Right lobe of liver (tissue), 6 donors: ENCODE measurements around the gene DDX39A. TPM values are rescaled to one million over a fixed set of nuclear protein-coding genes. Genes with fewer than 3 reads are reported as not detected.
"Not testable (repeated sequence)": the region's sequence is repeated elsewhere in the genome, so short reads cannot be mapped to it uniquely, and the experiment has no call there.

ENCODE experiments used
- ATAC-seq, 4 donors: fragments of 200-7000 bp; cut with Tn5 transposase; one replicate each; pipeline ENCODE4 v1.9.1; 2020; ENCODE audit warnings: mild to moderate bottlenecking in 4 of 4, moderate library complexity in 4 of 4
- DNase-seq, 3 donors: peaks; one replicate each; pipeline ENCODE4 v3.0.0-alpha.2; 2020
- H3K27ac ChIP-seq, 3 donors: fragments of 200-600 bp; one replicate each; pipeline ENCODE4 v1.8.0; 2022
- H3K27me3 ChIP-seq, 2 donors: fragments of 200-600 bp; one replicate each; pipeline ENCODE4 v1.8.0; 2022
- H3K36me3 ChIP-seq, 4 donors: fragments of 200-600 bp; sonication (generic) in 1 of 4; one replicate each; pipeline versions ENCODE4 v1.5.1 to v1.8.0; 2017 to 2022; ENCODE audit warnings: control low read depth in 1 of 4
- H3K4me1 ChIP-seq, 4 donors: fragments of 200-600 bp; sonication (generic) in 1 of 4; one replicate each; pipeline versions ENCODE4 v1.5.1 to v1.8.0; 2017 to 2022; ENCODE audit warnings: control low read depth in 1 of 4
- H3K4me3 ChIP-seq, 3 donors: fragments of 200-600 bp; one replicate each; pipeline ENCODE4 v1.8.0; 2022
- H3K9me3 ChIP-seq, 4 donors: fragments of 200-600 bp; sonication (generic) in 1 of 4; one replicate each; pipeline versions ENCODE4 v1.5.1 to v1.8.0; 2017 to 2022; ENCODE audit warnings: control low read depth in 1 of 4
- CTCF ChIP-seq, 4 donors: fragments of 200-600 bp in 3 of 4; fragments of 450-650 bp in 1 of 4; IDR thresholded peaks; one replicate each; pipeline versions ENCODE4 v1.5.1 to v1.8.0; 2016 to 2022; ENCODE audit warnings: antibody characterized with exemption in 4 of 4, mild to moderate bottlenecking in 2 of 4
- POLR2A ChIP-seq: fragments of 450-650 bp; IDR thresholded peaks from one replicate; pipeline ENCODE4 v1.6.1; 2017; ENCODE audit warnings: antibody characterized with exemption, mild to moderate bottlenecking
- WGBS: methylation state at CpG from one replicate; pipeline ENCODE4 v1.1.6; 2018; ENCODE audit warnings: low coverage, low lambda C conversion rate; ENCODE audit not compliant: insufficient coverage; ENCODE audit errors: missing lambda C conversion rate; 5-methylcytosine and 5-hydroxymethylcytosine counted together
- intact Hi-C, 2 donors: fragments of 100-400 bp; cut with DNase I; formaldehyde crosslinking; loops; one replicate each; pipeline versions ENCODE4 v1.11.2 to v1.14.1; 2022
- total RNA-seq, 6 experiments: library from RNA; depleted of rRNA in 2 of 6; stranded (reverse); fragments of >200 nt in 2 of 6; fragmentation: NEBNext Ultra II Directional in 3 of 6; extraction: Animal tissue kit (Norgen Biotek cat#: 25700) in 3 of 6; gene quantifications; one replicate each; pipeline versions ENCODE4 v1.1.0 to v1.2.4, GENCODE V29; 2016 to 2023
- donor health status: DM: no; HTN: yes; CAD: no.
- donor health status: DM: no; HTN: no; CAD: no.
- donor health status: DM: no; HTN: no; CAD: no.
- donor health status: DM: no; HTN: yes; CAD: no.
- donor health status: DM: no; HTN: yes; CAD: no.

DDX39A gene
- total RNA-seq, 6 experiments from 2014 or later: 12.9 to 34.5 (median 24.6) TPM

DNA sequence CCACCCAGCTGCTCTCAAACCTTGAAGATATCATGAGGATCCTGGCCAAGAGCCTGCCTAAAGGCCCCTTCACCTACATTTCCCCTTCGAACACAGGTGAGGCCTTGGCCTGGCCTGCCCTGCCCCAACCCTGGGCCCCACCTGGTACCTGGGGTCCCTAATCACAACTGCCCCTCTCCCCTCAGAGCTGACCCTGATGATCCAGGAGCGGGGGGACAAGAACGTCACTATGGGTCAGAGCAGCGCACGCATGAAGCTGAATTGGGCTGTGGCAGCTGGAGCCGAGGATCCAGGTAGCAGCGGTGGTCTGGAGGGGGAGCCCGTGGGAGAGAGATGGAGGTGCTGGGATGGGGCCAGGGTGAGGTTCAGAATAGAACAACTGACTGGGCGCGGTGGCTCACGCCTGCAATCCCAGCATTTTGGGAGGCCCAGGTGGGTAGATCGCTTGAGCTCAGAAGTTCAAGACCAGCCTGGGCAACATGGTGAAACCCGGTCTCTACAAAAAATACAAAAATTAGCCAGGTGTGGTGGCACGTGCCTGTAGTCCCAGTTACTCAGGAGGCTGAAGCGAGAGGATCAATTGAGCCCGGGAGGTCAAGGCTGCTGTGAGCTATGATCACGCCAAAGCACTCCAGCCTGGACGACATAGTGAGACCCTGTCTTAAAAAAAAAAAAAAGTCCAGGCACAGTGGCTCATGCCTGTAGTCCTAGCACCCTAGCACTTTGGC lies 17.5 kb downstream of the DDX39A start:
- TF ChIP-seq CTCF (IDR thresholded peaks at IDR 0.05) (no peak), POLR2A (no peak)
- DNase-seq: no peak
- H3K4me3 ChIP-seq: no peak overlapping the region
- intact Hi-C loops: no loop called here
- 87% methylated on average over 3 of the region's 18 CpGs for WGBS
- no peak overlapping the region for H3K27ac ChIP-seq
- H3K9me3 ChIP-seq: no peaks in the 10 kb centered on the region
- H3K4me1 ChIP-seq: peaks cover 0 to 3% (median 0%) of the 10 kb centered on the region in 4 donors
- no peaks in the 10 kb centered on the region for H3K27me3 ChIP-seq
- ATAC-seq: no peak
- H3K36me3 ChIP-seq: peaks cover 0 to 18% (median 0%) of the 10 kb centered on the region in 4 donors

- Histone ChIP-seq H3K4me1 (no peaks in the 10 kb centered on the region), H3K27ac (no peak overlapping the region), H3K27me3 (no peaks in the 10 kb centered on the region), H3K9me3 (no peaks in the 10 kb centered on the region), H3K4me3 (no peak overlapping the region), H3K36me3 (peaks cover 0 to 14% (median 0%) of the 10 kb centered on the region in 4 donors)
- intact Hi-C loops: no loop called here
- ATAC-seq (no peak), DNase-seq (no peak)
- TF ChIP-seq CTCF (IDR thresholded peaks at IDR 0.05) (no peak), POLR2A (no peak)
- 70% methylated on average over 8 of the region's 11 CpGs for WGBS
These were observed 18.1 kb downstream of the DDX39A start for GRCh38 chr19:14400951-14401431.

DNA sequence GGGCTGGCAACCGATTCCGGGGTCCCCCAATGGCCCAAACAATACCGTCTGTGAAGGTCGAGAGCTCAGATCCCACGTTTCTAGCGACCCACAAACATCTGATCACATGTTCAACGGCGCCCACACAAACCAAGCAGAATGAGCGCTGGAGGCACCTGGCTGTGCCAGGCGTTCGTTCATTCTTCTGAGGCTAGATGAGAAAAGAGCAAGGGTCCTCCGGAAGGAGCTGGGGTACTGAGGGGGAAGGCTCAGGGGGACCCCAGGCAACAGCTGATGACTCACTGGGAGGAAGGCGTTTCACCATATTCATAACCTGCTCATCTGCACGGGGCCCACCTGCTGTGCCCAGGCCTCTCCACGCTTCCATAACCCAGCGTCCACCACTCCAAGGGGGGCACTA lies 22.0 kb downstream of the DDX39A start:
- H3K9me3 ChIP-seq, intact Hi-C loops, ATAC-seq, H3K27ac ChIP-seq, H3K4me1 ChIP-seq, H3K4me3 ChIP-seq, DNase-seq, H3K27me3 ChIP-seq: not testable (repeated sequence)
- H3K36me3 ChIP-seq: peaks cover 0 to 11% (median 0%) of the 10 kb centered on the region in 4 donors
- 72% methylated on average over 9 of the region's 16 CpGs for WGBS

DNA sequence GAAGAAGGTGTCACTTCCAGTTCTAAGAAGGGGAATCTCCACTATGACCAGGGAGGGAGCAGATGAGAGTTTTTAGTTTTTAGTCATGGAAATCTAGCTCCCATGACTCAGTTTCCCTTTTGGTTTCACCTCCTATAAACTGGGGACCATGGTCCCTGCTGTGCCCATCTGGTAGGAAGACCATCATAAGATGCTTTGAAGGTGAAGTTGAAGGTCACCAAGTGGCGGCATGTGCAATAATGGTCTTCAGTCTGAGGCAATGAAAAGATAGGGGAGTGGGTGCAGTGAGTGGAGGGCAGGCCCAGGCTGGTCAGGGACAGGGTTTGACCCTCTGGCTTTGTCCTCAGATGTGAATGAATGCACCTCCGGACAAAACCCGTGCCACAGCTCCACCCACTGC lies 22.4 kb downstream of the DDX39A start:
- peaks cover 0 to 12% (median 0%) of the 10 kb centered on the region in 4 donors for H3K36me3 ChIP-seq
- no CpG with 5 or more reads among the region's 3 CpGs for WGBS
- DNase-seq, H3K9me3 ChIP-seq, H3K4me1 ChIP-seq, intact Hi-C loops, H3K27ac ChIP-seq, ATAC-seq, H3K27me3 ChIP-seq, H3K4me3 ChIP-seq: not testable (repeated sequence)

- H3K27ac ChIP-seq: no peak overlapping the region
- intact Hi-C loops: no loop called here
- TF ChIP-seq CTCF (IDR thresholded peaks at IDR 0.05) (no peak), POLR2A (no peak)
- H3K9me3 ChIP-seq: no peaks in the 10 kb centered on the region
- ATAC-seq (peak in 2 of 4 donors; percentile 25 to 27), DNase-seq (no peak)
- H3K27me3 ChIP-seq: no peaks in the 10 kb centered on the region
- H3K4me1 ChIP-seq: no peaks in the 10 kb centered on the region
- 65% methylated on average over 4 of the region's 16 CpGs for WGBS
- peaks cover 0 to 17% (median 0%) of the 10 kb centered on the region in 4 donors for H3K36me3 ChIP-seq
- no peak overlapping the region for H3K4me3 ChIP-seq
These were observed 23.3 kb downstream of the DDX39A start for GRCh38 chr19:14395710-14396336.
